Measurements from ENCODE around the gene ING4.
A peak's percentile ranks its signal among the peaks of the same experiment; 100 is the strongest.

The ING4 gene

DNA sequence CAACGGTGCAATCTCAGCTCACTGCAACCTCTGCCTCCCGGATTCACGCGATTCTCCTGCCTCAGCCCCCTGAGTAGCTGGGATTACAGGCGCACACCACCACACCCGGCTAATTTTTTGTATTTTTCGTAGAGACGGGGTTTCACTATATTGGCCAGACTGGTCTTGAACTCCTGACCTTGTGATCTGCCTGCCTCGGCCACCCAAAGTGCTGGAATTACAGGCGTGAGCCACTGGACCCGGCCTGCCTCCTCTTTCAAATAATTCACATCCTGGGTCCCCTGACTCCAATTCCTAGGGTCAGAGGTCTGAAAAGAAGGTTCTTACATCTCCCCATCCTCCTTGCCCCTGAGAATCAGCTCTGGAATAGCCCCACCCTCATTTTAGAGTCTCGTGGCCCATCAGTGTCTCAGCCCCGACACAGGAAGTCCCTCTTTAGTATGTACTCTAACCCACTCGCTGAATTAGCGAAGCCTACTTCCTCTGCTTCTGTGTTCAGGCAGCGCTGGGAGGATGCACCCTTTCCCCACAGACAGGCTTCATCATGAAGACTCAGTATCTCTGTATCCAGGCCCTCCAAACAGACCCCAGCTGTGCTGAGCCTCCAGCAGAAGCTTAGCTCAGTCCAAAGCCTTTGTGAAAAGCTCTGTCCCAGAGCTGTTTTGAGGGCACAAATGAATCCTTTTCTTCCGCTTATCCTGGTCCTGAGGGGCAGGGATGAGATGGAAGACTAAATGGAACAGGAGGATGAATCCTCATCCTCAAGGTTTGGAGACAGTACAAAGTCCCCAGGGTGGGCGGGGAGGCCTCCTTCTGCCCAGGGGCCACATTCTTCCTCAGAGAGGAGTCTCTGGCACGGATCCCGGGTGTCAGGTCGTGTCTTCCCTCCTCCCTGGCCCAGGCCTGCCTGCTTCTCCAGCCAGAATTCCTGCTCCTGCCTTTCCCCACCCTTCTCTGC lies 30.6 kb downstream of the ING4 start:
- DNase-seq, result peak; percentile 60

DNA sequence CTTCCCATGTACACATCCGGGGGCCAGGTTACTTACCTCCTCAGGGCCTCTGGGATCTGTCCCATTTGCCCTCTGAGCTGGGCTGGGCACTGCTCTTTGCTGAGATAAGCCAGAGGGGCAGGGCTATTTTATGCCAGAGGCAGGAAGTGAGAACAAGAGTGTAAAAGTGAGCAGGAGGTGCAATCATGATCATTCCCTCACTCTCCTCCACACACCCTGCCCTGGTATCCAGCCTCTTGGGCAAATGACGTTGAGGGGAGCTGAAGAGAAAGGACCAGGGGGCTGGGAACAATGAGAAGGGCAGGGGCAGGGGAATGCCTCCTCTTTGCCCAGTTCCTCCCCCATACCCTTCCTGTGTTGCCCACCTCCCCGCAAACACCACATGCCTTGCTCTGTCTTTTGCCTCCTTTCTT lies 31.4 kb downstream of the ING4 start:
- DNase-seq, result no peak

- no peak for DNase-seq
Measured at GRCh38 chr12:6630736-6631135, 32.2 kb downstream of the ING4 start.

- DNase-seq, result peak; percentile 55
Measured at GRCh38 chr12:6627616-6628015, 35.3 kb downstream of the ING4 start.

- DNase-seq, result no peak
Measured at GRCh38 chr12:6626654-6627283, 36.1 kb downstream of the ING4 start.

- no peak for DNase-seq
Measured at GRCh38 chr12:6620885-6621274, 42.0 kb downstream of the ING4 start.

GRCh38 chr12:6620137-6620884 lies 42.6 kb downstream of the ING4 start:
- DNase-seq, result peak; percentile 41

DNA sequence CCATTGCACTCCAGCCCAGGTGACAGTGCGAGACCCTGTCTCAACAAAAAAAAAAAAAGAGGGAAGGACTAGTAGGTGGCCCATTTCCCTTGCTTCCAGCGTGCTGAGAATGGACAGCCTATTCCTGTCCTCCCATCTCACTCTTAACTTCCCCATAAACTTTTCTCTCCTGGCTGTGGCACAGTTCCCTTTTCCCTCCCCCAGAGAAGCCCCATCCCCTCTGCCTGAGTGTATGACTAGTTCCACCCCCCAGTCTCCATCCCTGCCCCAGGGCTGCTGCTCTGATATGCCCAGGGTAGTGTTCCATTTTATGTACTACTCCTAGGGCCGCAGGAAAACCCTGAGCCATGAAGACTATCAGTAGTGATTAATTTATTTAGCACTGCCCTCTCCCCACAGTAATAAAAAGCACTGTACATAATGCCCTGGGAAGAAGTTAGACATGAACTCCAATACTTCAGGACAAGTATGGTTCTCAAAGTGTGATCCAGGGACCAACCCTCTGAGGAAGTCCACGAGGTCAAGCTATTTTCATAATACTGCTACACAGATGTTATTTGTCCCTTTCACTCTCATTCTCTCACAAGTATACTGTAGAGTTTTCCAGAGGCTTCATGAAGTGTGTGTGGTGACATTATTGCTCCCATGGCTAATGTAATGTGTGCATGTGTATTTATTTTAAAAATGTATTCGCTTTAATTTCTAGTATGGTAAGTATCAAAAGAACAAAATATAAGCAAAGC lies 44.3 kb downstream of the ING4 start:
- DNase-seq, result no peak

GRCh38 chr12:6615802-6616201 lies 47.1 kb downstream of the ING4 start:
- DNase-seq, result no peak

DNA sequence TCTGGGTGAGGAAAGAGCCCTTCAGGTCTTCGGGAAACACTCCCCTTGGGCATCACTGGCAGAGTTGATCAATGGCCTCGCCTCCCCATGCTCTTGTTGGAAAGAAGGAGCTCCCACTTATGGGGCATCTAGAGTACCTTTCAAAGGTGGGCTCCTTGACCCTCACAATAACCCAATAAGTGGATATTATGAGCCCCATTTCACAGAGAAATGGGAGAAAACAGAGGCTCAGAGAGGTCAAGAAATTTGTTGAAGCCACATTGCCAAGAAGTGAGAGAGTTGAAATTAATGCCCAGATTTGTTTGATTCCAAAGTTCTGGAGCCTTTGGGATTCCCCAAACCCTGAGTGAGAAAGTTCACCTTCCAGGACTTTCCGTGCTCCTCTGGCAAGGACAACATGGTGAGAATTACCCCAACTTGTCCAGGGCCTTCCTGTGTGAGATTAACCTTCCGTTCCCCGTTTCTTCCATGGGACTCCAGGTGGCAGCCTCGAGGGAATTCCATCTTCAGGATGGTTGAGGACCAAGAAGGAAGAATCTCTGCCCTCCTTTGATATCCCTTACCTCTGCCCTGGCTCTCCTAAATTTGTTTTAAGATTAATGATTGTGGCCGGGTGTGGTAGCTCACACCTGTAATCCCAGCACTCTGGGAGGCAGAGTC lies 48.3 kb downstream of the ING4 start:
- no peak for DNase-seq

DNA sequence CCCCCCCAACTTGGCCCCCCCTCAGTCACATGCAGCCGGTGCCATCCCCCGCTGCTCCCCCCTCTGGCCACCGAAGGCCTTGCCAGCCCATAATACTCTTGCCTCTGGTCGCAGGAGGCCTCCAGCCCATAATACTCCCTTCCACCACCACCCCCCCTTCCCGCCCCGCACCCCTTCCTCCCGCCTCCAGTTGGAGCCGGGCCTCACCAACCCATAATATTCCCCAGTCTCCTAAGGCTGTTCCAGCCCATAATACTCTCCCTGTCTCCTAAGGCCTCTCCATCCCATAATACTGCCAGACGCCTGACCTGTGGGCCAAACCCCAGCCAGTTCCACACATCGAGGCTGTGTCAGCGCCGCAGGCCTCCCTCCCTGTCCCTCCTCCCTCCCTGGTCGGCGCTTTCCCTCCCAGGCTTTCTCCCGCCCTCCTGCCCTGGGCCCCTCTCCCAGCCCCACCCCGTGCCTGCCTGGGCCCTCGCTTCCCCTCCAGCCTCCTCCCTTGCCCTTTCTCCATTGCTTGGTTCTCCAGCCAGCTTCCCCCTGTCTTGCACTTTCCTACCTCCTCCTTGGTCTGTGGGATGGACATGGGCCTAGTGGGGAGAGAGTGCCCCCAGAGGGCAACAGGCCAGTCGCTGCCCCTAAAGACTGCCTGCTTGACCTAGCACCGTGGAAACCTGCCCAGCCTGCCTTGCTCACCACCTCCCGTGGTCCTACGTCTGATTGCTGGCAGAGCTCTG lies 49.0 kb downstream of the ING4 start:
- DNase-seq, result peak; percentile 41

DNA sequence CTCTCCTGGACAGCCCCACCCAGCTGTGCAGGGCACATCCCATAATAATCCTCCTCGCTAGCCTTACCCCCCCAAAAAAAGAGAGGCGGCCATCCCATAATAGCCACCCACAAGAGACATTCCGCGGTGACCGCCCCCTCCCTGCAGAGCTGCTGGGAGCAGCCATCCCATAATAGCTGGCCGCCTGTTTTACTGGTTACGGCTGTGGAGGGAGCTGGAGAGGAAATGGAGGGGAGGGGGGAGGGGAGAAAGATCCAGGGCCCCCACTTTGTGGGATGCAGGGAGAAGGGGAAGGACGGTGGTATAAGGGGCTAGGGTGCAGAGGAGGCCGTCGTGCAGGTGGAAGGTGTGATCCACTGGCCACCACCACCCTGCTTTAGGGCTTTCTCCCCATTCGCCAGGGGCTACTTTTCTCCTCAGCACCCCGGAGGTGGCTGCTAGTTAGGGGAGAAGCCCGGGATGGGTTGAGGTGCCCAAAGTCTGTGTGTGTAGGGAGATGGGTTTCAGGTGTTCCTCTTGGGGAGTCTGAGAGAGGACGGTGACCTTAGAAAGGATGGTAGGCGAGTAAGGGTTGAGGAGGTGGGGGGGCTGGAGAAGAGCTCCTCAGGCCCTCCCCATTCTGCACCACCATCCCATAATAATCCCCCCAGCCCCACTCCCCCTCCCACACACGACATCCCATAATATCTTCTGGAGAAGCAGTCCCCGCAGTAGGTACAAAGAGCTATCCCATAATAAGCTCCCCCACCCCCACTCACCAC lies 49.7 kb downstream of the ING4 start:
- DNase-seq, result no peak

DNA sequence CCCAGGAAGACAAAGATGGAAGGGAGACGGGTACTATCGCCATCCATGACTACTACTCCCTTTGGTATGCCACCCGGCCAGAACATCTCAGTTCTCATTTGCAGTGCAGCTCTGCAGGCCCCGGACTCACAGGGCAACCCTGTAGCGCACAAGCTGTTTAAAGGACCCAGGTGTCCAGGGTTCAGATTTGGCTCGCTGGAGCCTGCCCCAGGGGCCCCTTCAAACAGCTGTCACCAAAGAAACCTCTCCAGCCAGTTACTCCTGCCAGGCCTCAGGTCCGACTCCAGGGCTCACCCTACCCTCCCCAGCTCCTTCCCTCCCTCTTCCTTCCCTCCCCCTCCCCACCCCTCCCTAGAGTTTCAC lies 50.3 kb downstream of the ING4 start:
- DNase-seq, result no peak

DNA sequence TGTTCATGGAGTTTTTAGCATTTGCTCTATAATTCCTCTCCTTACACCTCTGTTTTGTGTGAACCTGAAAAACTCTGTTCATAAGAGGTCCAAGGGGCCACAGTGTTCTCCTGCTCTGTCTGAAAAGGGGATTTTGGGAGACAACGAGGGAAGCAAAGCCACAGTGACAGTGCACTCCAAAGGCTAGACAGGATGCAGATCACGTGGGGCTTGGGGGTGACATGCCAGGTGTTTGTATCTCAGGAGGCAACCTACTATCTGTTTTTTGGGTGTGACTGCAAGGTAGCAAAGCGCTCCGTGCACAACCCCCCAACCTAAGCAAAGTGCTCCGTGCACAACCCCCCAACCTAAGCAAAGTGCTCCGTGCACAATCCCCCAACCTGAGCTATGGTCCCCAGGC lies 50.7 kb downstream of the ING4 start:
- peak; percentile 45 for DNase-seq

DNA sequence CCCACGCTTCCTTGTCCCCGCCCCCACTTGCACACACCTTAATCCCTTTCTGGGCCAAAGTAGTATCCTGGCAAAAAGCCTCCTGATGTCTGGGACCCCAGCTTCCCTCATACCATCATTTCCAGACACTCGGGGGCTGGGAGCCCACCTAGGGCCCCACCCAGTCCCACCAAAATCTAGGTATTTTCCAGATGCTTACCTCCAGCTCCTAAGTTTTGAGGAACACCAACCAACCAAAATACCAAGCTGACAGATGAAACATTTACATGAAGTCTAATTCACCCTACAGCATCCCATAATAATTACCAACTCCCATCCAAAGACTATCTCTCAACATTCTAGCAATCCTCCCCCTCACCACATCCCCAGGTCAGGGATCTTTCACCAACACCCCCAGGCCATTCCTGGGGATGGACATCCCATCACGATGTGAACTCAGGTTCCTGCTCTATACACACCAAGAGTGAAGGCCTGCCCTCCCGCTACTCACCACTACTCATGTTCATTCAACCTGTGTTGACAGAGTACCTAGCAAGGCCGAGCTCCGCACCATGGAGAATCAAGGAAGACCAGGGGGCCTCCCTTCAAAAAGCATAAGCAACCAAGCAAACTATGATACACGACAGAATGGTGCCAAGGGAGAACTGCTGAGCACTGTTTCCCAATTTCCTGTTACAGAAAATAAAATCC lies 54.2 kb downstream of the ING4 start:
- DNase-seq, result peak; percentile 36

DNA sequence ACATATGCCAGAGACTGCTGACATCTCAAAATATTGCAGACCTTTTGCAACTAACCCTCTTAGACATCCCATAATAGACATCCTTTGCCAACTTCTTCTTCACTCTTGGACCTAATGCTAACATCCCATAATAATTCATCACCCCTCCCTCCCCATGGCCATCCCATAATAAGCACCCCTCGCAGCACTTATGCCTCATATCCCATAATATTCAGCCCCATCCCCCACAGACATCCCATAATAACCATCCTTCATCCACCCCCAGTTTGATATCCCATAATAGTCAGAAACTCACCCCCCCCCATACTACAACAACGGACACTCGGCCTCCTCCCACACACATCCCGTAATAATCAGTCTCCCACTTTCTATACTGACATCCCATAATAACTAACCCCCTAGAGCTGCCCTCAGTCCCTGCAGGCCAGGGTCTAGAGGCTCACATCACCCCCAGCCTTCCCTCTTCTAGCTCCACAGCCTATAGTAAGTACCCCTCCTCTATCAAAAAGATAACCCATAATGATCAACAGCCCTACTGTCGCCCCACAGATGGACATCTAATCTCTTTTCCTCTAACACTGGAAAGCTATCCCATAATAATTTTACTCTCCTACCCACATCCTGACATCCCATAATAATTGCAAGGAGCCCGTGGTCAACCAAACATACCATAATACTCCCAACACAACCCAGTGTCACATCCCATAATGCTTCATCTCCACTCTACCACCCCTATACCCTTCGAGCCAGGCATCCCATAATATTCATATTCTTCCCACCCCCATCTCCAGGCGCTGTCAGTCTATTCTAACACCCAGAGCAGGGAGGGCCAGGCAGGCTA lies 54.9 kb downstream of the ING4 start:
- DNase-seq, result peak; percentile 79

GRCh38 chr12:6606331-6607131 lies 56.4 kb downstream of the ING4 start:
- peak; percentile 57 for DNase-seq

Data from central memory CD4-positive, alpha-beta T cell (primary cell).